ENCODE data around the gene NCSTN. TPM values are rescaled to one million over a fixed set of nuclear protein-coding genes. Genes with fewer than 3 reads are reported as not detected.

Gene NCSTN
- total RNA-seq, 1 donor from 2014 or later, result 50.6 TPM

- no peak overlapping the region for H3K27ac ChIP-seq
- H3K27me3 ChIP-seq, result no peaks in the 10 kb centered on the region
- intact Hi-C loops (cut with DNase I), result no loop called here
- no peak overlapping the region for H3K4me3 ChIP-seq
- DNase-seq (ENCODE audit: extremely low spot score in 2 of 2), result no peak
- TF ChIP-seq, protein P1, sequence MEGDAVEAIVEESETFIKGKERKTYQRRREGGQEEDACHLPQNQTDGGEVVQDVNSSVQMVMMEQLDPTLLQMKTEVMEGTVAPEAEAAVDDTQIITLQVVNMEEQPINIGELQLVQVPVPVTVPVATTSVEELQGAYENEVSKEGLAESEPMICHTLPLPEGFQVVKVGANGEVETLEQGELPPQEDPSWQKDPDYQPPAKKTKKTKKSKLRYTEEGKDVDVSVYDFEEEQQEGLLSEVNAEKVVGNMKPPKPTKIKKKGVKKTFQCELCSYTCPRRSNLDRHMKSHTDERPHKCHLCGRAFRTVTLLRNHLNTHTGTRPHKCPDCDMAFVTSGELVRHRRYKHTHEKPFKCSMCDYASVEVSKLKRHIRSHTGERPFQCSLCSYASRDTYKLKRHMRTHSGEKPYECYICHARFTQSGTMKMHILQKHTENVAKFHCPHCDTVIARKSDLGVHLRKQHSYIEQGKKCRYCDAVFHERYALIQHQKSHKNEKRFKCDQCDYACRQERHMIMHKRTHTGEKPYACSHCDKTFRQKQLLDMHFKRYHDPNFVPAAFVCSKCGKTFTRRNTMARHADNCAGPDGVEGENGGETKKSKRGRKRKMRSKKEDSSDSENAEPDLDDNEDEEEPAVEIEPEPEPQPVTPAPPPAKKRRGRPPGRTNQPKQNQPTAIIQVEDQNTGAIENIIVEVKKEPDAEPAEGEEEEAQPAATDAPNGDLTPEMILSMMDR (IDR thresholded peaks at IDR 0.05), result no peak
- H3K4me1 ChIP-seq, result peaks cover 39% of the 10 kb centered on the region
- H3K36me3 ChIP-seq, result peaks cover 0 to 27% of the 10 kb centered on the region in 2 donors
- no peaks in the 10 kb centered on the region for H3K9me3 ChIP-seq
Observed at GRCh38 chr1:160344936-160345335, 1.8 kb downstream of the NCSTN start.

DNA sequence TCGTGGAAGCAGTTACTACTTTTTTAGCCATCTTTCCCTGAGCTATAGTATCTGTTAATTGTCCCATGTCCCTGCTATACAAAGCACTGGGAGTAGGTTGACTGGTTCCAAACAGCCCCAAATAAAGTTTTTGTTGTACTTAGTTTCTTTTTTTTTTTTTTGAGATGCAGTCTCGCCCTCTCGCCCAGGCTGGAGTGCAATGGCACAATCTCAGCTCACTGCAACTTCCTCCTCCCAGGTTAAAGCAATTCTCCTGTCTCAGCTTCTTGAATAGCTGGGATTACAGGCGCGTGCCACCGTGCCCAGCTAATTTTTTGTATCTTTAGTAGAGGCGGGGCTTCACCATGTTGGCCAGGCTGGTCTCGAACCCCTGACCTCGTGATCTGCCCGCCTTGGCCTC lies 3.3 kb downstream of the NCSTN start:
- TF ChIP-seq POLR2AphosphoS5 (IDR thresholded peaks at IDR 0.05; ENCODE audit: insufficient read depth in 1 of 2, low read depth in 1 of 2) (no peak), POLR2A (IDR thresholded peaks at IDR 0.05) (no peak)
- TF ChIP-seq, protein P1 (IDR thresholded peaks at IDR 0.05), result no peak
- Histone ChIP-seq H3K9me3 (no peaks in the 10 kb centered on the region), H3K36me3 (peaks cover 0 to 42% of the 10 kb centered on the region in 2 donors), H3K27me3 (no peaks in the 10 kb centered on the region), H3K4me1 (peaks cover 24% of the 10 kb centered on the region), H3K4me3 (no peak overlapping the region), H3K27ac (no peak overlapping the region)
- no peak for DNase-seq (ENCODE audit: extremely low spot score in 2 of 2)
- intact Hi-C loops (cut with DNase I), result no loop called here

- H3K27ac ChIP-seq, result no peak overlapping the region
- H3K36me3 ChIP-seq, result peaks cover 0 to 47% of the 10 kb centered on the region in 2 donors
- H3K9me3 ChIP-seq, result no peaks in the 10 kb centered on the region
- no peak overlapping the region for H3K4me3 ChIP-seq
- TF ChIP-seq, protein P1 (IDR thresholded peaks at IDR 0.05), result no peak
- TF ChIP-seq POLR2AphosphoS5 (IDR thresholded peaks at IDR 0.05; ENCODE audit: insufficient read depth in 1 of 2, low read depth in 1 of 2) (no peak), POLR2A (IDR thresholded peaks at IDR 0.05) (no peak)
- H3K4me1 ChIP-seq, result peaks cover 19% of the 10 kb centered on the region
- no peak for DNase-seq (ENCODE audit: extremely low spot score in 2 of 2)
- intact Hi-C loops (cut with DNase I), result no loop called here
- no peaks in the 10 kb centered on the region for H3K27me3 ChIP-seq
Observed at GRCh38 chr1:160346958-160347357, 3.8 kb downstream of the NCSTN start.

DNA sequence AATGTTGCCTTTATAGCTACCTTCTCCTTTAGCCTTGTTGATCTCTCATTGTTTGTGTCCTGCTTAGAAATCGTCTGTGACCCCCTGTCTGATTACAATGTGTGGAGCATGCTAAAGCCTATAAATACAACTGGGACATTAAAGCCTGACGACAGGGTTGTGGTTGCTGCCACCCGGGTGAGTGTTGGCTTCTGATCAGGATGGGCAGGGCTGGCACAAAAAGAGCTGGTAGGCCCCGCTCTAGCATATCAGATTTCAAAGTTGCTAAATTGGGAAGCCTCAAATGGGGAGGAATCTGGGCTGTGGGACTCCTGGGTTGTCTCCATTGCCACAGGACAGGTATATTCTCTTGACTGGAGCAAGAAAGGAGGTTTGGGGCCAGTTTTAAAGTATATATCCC lies 8.4 kb downstream of the NCSTN start:
- DNase-seq (ENCODE audit: extremely low spot score in 2 of 2), result no peak
- intact Hi-C loops (cut with DNase I), result no loop called here
- Histone ChIP-seq H3K4me1 (no peaks in the 10 kb centered on the region), H3K4me3 (no peak overlapping the region), H3K27me3 (no peaks in the 10 kb centered on the region), H3K36me3 (peaks cover 0 to 87% of the 10 kb centered on the region in 2 donors), H3K9me3 (no peaks in the 10 kb centered on the region), H3K27ac (no peak overlapping the region)
- TF ChIP-seq, protein P1 (IDR thresholded peaks at IDR 0.05), result no peak
- no peak for TF ChIP-seq POLR2AphosphoS5 (IDR thresholded peaks at IDR 0.05; ENCODE audit: insufficient read depth in 1 of 2, low read depth in 1 of 2)
- no peak for TF ChIP-seq POLR2A (IDR thresholded peaks at IDR 0.05)

DNA sequence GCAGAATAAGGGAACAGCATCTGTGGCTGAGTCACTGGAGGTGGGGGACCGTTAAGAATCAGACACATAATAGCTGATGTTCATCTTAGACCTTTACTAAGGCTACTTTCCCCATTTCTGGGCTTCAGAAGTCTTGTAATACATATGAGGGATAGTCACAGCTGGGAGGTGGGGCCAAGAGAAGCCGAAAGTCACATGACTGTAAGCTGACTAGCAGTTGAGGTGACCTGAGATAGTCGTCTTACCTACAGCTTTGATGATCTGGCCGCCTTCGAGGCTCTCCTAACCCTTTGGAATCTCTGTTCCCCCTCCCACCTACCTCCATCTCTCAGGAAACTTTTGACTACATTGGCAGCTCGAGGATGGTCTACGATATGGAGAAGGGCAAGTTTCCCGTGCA lies 9.4 kb downstream of the NCSTN start:
- TF ChIP-seq, protein P1 (IDR thresholded peaks at IDR 0.05), result no peak
- TF ChIP-seq POLR2A (IDR thresholded peaks at IDR 0.05) (no peak), POLR2AphosphoS5 (IDR thresholded peaks at IDR 0.05; ENCODE audit: insufficient read depth in 1 of 2, low read depth in 1 of 2) (no peak)
- no peaks in the 10 kb centered on the region for H3K27me3 ChIP-seq
- intact Hi-C loops (cut with DNase I), result no loop called here
- H3K4me3 ChIP-seq, result no peak overlapping the region
- peaks cover 0 to 92% of the 10 kb centered on the region in 2 donors for H3K36me3 ChIP-seq
- no peak overlapping the region for H3K27ac ChIP-seq
- H3K4me1 ChIP-seq, result no peaks in the 10 kb centered on the region
- DNase-seq (ENCODE audit: extremely low spot score in 2 of 2), result no peak
- H3K9me3 ChIP-seq, result no peaks in the 10 kb centered on the region
